GM10248 (cell line): Measurements from ENCODE around the gene TBCA.

Experiments
- CTCF ChIA-PET: fragments of 300-600 bp; sonication (Branson Sonifier 250); formaldehyde crosslinking; extraction: SDS; loops from one replicate; lab custom pipeline; 2021; ENCODE audit warnings: antibody characterized with exemption; lab: Yijun Ruan, JAX
- POLR2A ChIA-PET: fragments of 350-650 bp; sonication (Branson Sonifier 250); formaldehyde crosslinking; extraction: SDS; loops from one replicate; lab custom pipeline; 2020; ENCODE audit warnings: antibody characterized with exemption; lab: Yijun Ruan, JAX
- DNase-seq: peaks from one replicate; pipeline ENCODE4 v3.0.0; 2012; ENCODE audit errors: extremely low spot score
- CTCF ChIP-seq: IDR thresholded peaks from 2 replicates; pipeline ENCODE4 v1.5.1; 2012; ENCODE audit warnings: mild to moderate bottlenecking, low read depth; ENCODE audit errors: extremely low read depth, missing control alignments, control extremely low read depth

TBCA gene

DNA sequence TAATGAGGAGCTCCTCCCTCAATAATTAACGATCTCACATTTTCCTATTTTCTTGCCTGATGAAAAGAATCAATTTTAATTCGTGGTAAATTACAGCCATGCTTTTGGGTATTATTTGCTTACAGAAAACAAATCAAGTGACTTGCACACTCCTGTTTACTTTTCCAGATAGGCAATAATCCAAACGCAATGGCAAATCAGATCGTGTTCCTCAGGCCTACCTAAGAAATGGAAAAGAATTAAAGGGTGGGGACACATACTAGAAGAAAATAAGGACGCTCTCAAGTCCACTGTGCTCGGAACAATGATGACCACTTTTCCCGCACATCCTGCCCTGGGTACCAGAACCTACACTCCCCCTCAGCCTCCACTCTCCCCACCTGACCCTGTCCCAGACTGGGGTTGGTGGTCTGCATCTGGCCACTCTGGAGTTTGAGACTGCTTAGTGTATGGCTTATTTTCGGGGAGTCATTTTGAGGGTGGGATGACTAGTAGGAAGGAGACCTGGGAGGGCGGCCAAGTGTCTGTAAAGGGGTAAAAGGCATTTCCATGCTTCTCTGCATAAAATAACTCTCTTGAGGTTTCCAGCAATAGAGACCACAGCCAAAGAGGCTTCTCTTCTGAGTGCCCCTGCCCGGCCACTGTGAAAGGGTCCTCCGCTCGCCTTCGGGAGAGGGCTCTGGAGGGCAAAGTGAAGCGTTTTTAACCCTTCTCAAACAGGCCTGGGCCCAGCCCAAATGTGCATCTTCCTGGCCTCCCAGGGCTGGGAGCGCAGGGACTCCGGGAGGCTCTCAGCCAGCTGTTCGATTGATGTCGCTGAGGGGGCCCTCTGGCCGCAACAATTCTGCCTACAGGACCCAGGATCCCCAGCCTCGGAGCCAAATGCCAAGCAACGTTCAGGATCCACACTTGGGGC lies 133.1 kb downstream of the TBCA start:
- POLR2A ChIA-PET = no interaction called here
- TF ChIP-seq CTCF = no peak
- CTCF ChIA-PET = interaction anchor here (1.1 kb wide), 2 partner anchors 12 to 24 kb away, joined by 3 read pairs; no protein-coding TSS in a partner anchor
- no peak for DNase-seq

DNA sequence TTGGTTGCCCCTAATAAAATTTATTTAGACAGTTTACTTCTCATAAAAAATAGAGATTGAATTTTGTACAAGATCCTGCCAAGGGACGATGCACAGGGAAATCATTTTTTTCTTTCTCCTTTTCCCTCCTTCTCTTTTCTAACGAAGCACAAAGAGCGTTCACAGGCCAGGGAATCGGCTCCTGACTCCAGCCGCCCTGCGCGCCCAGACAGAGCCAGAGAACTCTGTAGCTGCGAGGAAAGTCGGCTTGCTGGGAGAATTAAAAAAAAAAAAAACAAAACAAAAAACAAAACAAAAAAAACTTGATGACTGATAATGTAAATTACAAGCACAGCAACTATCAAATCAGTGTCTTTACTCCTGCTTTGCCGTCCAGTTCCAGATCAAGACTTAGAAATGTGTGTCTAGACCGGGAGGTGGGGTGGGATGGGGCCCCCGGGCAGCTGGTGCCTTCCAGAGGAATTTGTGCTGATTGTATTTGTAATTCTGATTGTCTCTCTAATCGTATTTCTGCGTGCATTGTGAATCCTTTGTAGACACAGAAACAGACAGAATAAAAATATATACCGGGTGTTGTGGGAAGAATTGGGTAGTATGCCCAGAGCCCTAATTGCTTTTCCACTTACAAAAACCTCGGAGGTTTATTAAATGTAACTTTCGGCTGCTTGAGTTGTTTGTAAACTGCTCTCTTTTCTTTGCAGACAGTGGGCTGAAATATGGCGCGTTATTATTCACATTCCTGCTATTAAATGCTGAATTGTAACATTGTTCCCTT lies 134.0 kb downstream of the TBCA start:
- no peak for DNase-seq
- no peak for TF ChIP-seq CTCF
- ChIA-PET CTCF (interaction anchor here (1.0 to 1.1 kb wide), 2 partner anchors 12 kb away, joined by 3 read pairs; no protein-coding TSS in a partner anchor), POLR2A (no interaction called here)

- no peak for DNase-seq
- ChIA-PET CTCF (interaction anchor here (1.0 kb wide), 1 partner anchor 11 kb away, joined by 3 read pairs; no protein-coding TSS in a partner anchor), POLR2A (no interaction called here)
- TF ChIP-seq CTCF = no peak
These were observed 134.7 kb downstream of the TBCA start for GRCh38 chr5:77641397-77641943.
